ENCODE results near the gene ERP44.

The ERP44 gene

GRCh38 chr9:100086097-100086635 is 12.6 kb downstream of the ERP44 start:
- no peak overlapping the region for H3K4me3 ChIP-seq (replicated peaks; ENCODE audit: insufficient read depth, low read length)
- TF ChIP-seq CTCF (IDR thresholded peaks at IDR 0.05; ENCODE audit: insufficient read depth, low read length) (no peak), SPI1 (IDR thresholded peaks at IDR 0.05; ENCODE audit: borderline replicate concordance, low read depth) (no peak), POLR2AphosphoS5 (IDR thresholded peaks at IDR 0.05; ENCODE audit: low read depth) (no peak), GABPA (IDR thresholded peaks at IDR 0.05; ENCODE audit: low read depth) (no peak), REST (IDR thresholded peaks at IDR 0.05; ENCODE audit: insufficient replicate concordance, low read depth) (no peak)
- DNase-seq (ENCODE audit: low read depth in 1 of 2, low spot score in 1 of 2): no peak
- no peaks in the 10 kb centered on the region for H3K27me3 ChIP-seq (ENCODE audit: insufficient read depth, poor library complexity, severe bottlenecking)
- H3K27ac ChIP-seq (replicated peaks): no peak overlapping the region

- TF ChIP-seq SPI1 (IDR thresholded peaks at IDR 0.05; ENCODE audit: borderline replicate concordance, low read depth): no peak
- TF ChIP-seq CTCF (IDR thresholded peaks at IDR 0.05; ENCODE audit: insufficient read depth, low read length): no peak
- TF ChIP-seq REST (IDR thresholded peaks at IDR 0.05; ENCODE audit: insufficient replicate concordance, low read depth): no peak
- TF ChIP-seq GABPA (IDR thresholded peaks at IDR 0.05; ENCODE audit: low read depth): no peak
- TF ChIP-seq POLR2AphosphoS5 (IDR thresholded peaks at IDR 0.05; ENCODE audit: low read depth): no peak
- no peak overlapping the region for H3K27ac ChIP-seq (replicated peaks)
- H3K4me3 ChIP-seq (replicated peaks; ENCODE audit: insufficient read depth, low read length): no peak overlapping the region
These were observed 14.1 kb downstream of the ERP44 start for GRCh38 chr9:100084734-100085133.

GRCh38 chr9:100084128-100084453 is 14.7 kb downstream of the ERP44 start:
- no peak for TF ChIP-seq GABPA (IDR thresholded peaks at IDR 0.05; ENCODE audit: low read depth)
- TF ChIP-seq POLR2AphosphoS5 (IDR thresholded peaks at IDR 0.05; ENCODE audit: low read depth): no peak
- TF ChIP-seq SPI1 (IDR thresholded peaks at IDR 0.05; ENCODE audit: borderline replicate concordance, low read depth): no peak
- TF ChIP-seq REST (IDR thresholded peaks at IDR 0.05; ENCODE audit: insufficient replicate concordance, low read depth): no peak
- no peak overlapping the region for H3K4me3 ChIP-seq (replicated peaks; ENCODE audit: insufficient read depth, low read length)

More at GRCh38 chr9:100084734-100085133, 14.1 kb downstream of the ERP44 start:
- no peaks in the 10 kb centered on the region for H3K27me3 ChIP-seq (ENCODE audit: insufficient read depth, poor library complexity, severe bottlenecking)
- DNase-seq (ENCODE audit: low read depth in 1 of 2, low spot score in 1 of 2): no peak

More at GRCh38 chr9:100084128-100084453, 14.7 kb downstream of the ERP44 start:
- no peaks in the 10 kb centered on the region for H3K27me3 ChIP-seq (ENCODE audit: insufficient read depth, poor library complexity, severe bottlenecking)
- H3K27ac ChIP-seq (replicated peaks): no peak overlapping the region
- DNase-seq (ENCODE audit: low read depth in 1 of 2, low spot score in 1 of 2): no peak
